IMR-90 (cell line): Measurements from ENCODE around the gene RPL31. TPM values are rescaled to one million over a fixed set of nuclear protein-coding genes. Genes with fewer than 3 reads are reported as not detected.

ENCODE experiments used
- ATAC-seq: fragments of 200-7000 bp; cut with Tn5 transposase; 2 replicates; pipeline ENCODE4 v1.9.1; 2020; ENCODE audit warnings: low read depth, mild to moderate bottlenecking, moderate library complexity
- BruUV-seq: library from RNA; stranded (reverse); fragments of 400-500 nt; replicated peaks from 2 replicates; lab custom pipeline; 2021; lab: Mats Ljungman, UMichigan
- CTCF ChIA-PET: fragments of 300-600 bp; formaldehyde crosslinking; extraction: SDS; loops from one replicate; lab custom pipeline; 2021; ENCODE audit warnings: antibody characterized with exemption; lab: Yijun Ruan, JAX
- POLR2A ChIA-PET: fragments of 300-600 bp; sonication (Branson Sonifier 250); formaldehyde crosslinking; loops from one replicate; lab custom pipeline; 2022; ENCODE audit warnings: antibody characterized with exemption; ENCODE audit not compliant: unreplicated experiment; lab: Charles Lee
- DNase-seq: peaks from one replicate; pipeline ENCODE4 v3.0.0; 2013
- H2AFZ ChIP-seq: replicated peaks from 2 replicates; pipeline ENCODE3; 2013; ENCODE audit warnings: low read length, mild to moderate bottlenecking; ENCODE audit not compliant: poor library complexity
- H2AK5ac ChIP-seq: 2 replicates; pipeline ENCODE4 v1.6.1; 2013; ENCODE audit warnings: low read depth, low read length, inconsistent platforms
- H2AK9ac ChIP-seq: replicated peaks from 2 replicates; pipeline ENCODE3; 2013; ENCODE audit warnings: mild to moderate bottlenecking, low read depth, low read length, moderate library complexity; ENCODE audit not compliant: poor library complexity
- H2BK120ac ChIP-seq: 2 replicates; pipeline ENCODE4 v1.6.1; 2013; ENCODE audit warnings: low read depth, low read length, inconsistent platforms
- H2BK15ac ChIP-seq: 3 replicates; pipeline ENCODE4 v1.6.1; 2013; ENCODE audit warnings: low read depth, low read length, inconsistent platforms
- H2BK20ac ChIP-seq: 2 replicates; pipeline ENCODE4 v1.6.1; 2013; ENCODE audit warnings: low read depth, mild to moderate bottlenecking, inconsistent platforms, low read length, moderate library complexity
- H2BK5ac ChIP-seq: 2 replicates; pipeline ENCODE4 v1.6.1; 2013; ENCODE audit warnings: mild to moderate bottlenecking, low read depth, low read length, inconsistent platforms; ENCODE audit not compliant: poor library complexity, severe bottlenecking
- H3K14ac ChIP-seq: replicated peaks from 2 replicates; pipeline ENCODE4 v1.6.1; 2013; ENCODE audit warnings: low read depth, low read length, inconsistent platforms
- H3K18ac ChIP-seq: 2 replicates; pipeline ENCODE4 v1.6.1; 2013; ENCODE audit warnings: low read depth, low read length, control low read depth
- H3K23ac ChIP-seq: 2 replicates; pipeline ENCODE4 v1.6.1; 2013; ENCODE audit warnings: low read depth, low read length, inconsistent platforms
- H3K27ac ChIP-seq: 2 replicates; pipeline ENCODE4 v1.5.1; 2013; ENCODE audit warnings: mild to moderate bottlenecking, control low read depth, low read length; ENCODE audit not compliant: insufficient read depth
- H3K27me3 ChIP-seq: 2 replicates; pipeline ENCODE4 v1.6.1; 2013; ENCODE audit warnings: low read length; ENCODE audit not compliant: control insufficient read depth, insufficient read depth
- H3K36me3 ChIP-seq: 2 replicates; pipeline ENCODE4 v1.6.1; 2013; ENCODE audit warnings: low read length, mixed read lengths; ENCODE audit not compliant: control insufficient read depth, insufficient read depth
- H3K4ac ChIP-seq: 2 replicates; pipeline ENCODE4 v1.6.1; 2013; ENCODE audit warnings: low read depth, low read length, inconsistent platforms
- H3K4me1 ChIP-seq: 2 replicates; pipeline ENCODE4 v1.6.1; 2013; ENCODE audit warnings: low read length, mixed read lengths; ENCODE audit not compliant: control insufficient read depth, insufficient read depth
- H3K4me2 ChIP-seq: 2 replicates; pipeline ENCODE4 v1.6.1; 2013; ENCODE audit warnings: low read depth, mild to moderate bottlenecking, control low read depth, low read length, moderate library complexity
- H3K4me3 ChIP-seq: 2 replicates; pipeline ENCODE4 v1.5.1; 2013; ENCODE audit warnings: low read depth, mild to moderate bottlenecking, control low read depth, low read length, moderate library complexity; ENCODE audit not compliant: insufficient read depth
- H3K56ac ChIP-seq: 2 replicates; pipeline ENCODE4 v1.6.1; 2013; ENCODE audit warnings: low read length, inconsistent platforms; ENCODE audit not compliant: insufficient read depth; ENCODE audit errors: extremely low read depth
- H3K79me1 ChIP-seq, 2 experiments: 2 replicates each; pipeline ENCODE4 v1.6.1; 2013; ENCODE audit warnings: low read length in 2 of 2, inconsistent platforms in 1 of 2, low read depth in 1 of 2
- H3K9ac ChIP-seq: 2 replicates; pipeline ENCODE4 v1.6.1; 2013; ENCODE audit warnings: low read depth, low read length, control low read depth
- H3K9me1 ChIP-seq: 2 replicates; pipeline ENCODE4 v1.6.1; 2013; ENCODE audit warnings: low read length, inconsistent platforms; ENCODE audit not compliant: insufficient read depth
- H3K9me3 ChIP-seq: 2 replicates; pipeline ENCODE4 v1.6.1; 2013; ENCODE audit warnings: low read length; ENCODE audit not compliant: control insufficient read depth, insufficient read depth
- H4K20me1 ChIP-seq: 2 replicates; pipeline ENCODE4 v1.6.1; 2013; ENCODE audit warnings: low read length, inconsistent platforms; ENCODE audit not compliant: insufficient read depth
- H4K5ac ChIP-seq: 2 replicates; pipeline ENCODE4 v1.6.1; 2013; ENCODE audit warnings: mild to moderate bottlenecking, low read depth, low read length, control low read depth
- H4K8ac ChIP-seq, 2 experiments: 2 replicates each; pipeline ENCODE4 v1.6.1; 2013; ENCODE audit warnings: low read depth in 2 of 2, low read length in 2 of 2, control low read depth in 1 of 2, inconsistent platforms in 1 of 2
- H4K91ac ChIP-seq: 2 replicates; pipeline ENCODE4 v1.6.1; 2013; ENCODE audit warnings: low read depth, low read length, inconsistent platforms; ENCODE audit not compliant: insufficient read depth
- BHLHE40 ChIP-seq: fragments of 150-350 bp; IDR thresholded peaks from 2 replicates; pipeline ENCODE4 v1.6.1; 2016; ENCODE audit warnings: mild to moderate bottlenecking, low read depth, low read length
- CEBPB ChIP-seq: IDR thresholded peaks from 2 replicates; pipeline ENCODE4 v1.6.1; 2012; ENCODE audit warnings: low read depth, low read length, improper control_type of control experiment
- CHD1 ChIP-seq: IDR thresholded peaks from 2 replicates; pipeline ENCODE4 v1.6.1; 2012; ENCODE audit warnings: low read depth, low read length, improper control_type of control experiment
- CTCF ChIP-seq: conservative IDR thresholded peaks from 2 replicates; pipeline ENCODE4 v1.5.1; 2012; ENCODE audit warnings: mild to moderate bottlenecking, low read depth, low read length, improper control_type of control experiment
- ELK1 ChIP-seq: fragments of 150-350 bp; IDR thresholded peaks from 2 replicates; pipeline ENCODE4 v1.6.1; 2016; ENCODE audit warnings: low read depth, mild to moderate bottlenecking, low read length, moderate library complexity, borderline replicate concordance
- FOS ChIP-seq: fragments of 150-350 bp; IDR thresholded peaks from 2 replicates; pipeline ENCODE4 v1.6.1; 2016; ENCODE audit warnings: low read depth, low read length
- MAFK ChIP-seq: IDR thresholded peaks from 2 replicates; pipeline ENCODE4 v1.6.1; 2012; ENCODE audit warnings: low read depth, low read length, improper control_type of control experiment
- MAZ ChIP-seq: IDR thresholded peaks from 2 replicates; pipeline ENCODE4 v1.6.1; 2012; ENCODE audit warnings: low read depth, mild to moderate bottlenecking, low read length, improper control_type of control experiment, moderate library complexity, borderline replicate concordance
- MXI1 ChIP-seq: IDR thresholded peaks from 2 replicates; pipeline ENCODE4 v1.6.1; 2012; ENCODE audit warnings: low read depth, mild to moderate bottlenecking, low read length, moderate library complexity, borderline replicate concordance
- NFE2L2 ChIP-seq: fragments of 150-350 bp; IDR thresholded peaks from 2 replicates; pipeline ENCODE4 v1.6.1; 2016; ENCODE audit warnings: low read depth, mild to moderate bottlenecking, low read length
- POLR2A ChIP-seq: IDR thresholded peaks from 2 replicates; pipeline ENCODE4 v1.6.1; 2012; ENCODE audit warnings: mild to moderate bottlenecking, low read depth, low read length
- RAD21 ChIP-seq: IDR thresholded peaks from 2 replicates; pipeline ENCODE4 v1.6.1; 2012; ENCODE audit warnings: low read length, improper control_type of control experiment
- RCOR1 ChIP-seq: IDR thresholded peaks from 2 replicates; pipeline ENCODE4 v1.6.1; 2012; ENCODE audit warnings: mild to moderate bottlenecking, low read length, improper control_type of control experiment; ENCODE audit not compliant: insufficient replicate concordance
- RFX5 ChIP-seq: IDR thresholded peaks from 2 replicates; pipeline ENCODE4 v1.8.0; 2012; ENCODE audit warnings: low read depth, mild to moderate bottlenecking, low read length, moderate library complexity
- SMC3 ChIP-seq: fragments of 150-350 bp; IDR thresholded peaks from 2 replicates; pipeline ENCODE4 v1.6.1; 2016; ENCODE audit warnings: low read depth, mild to moderate bottlenecking, antibody characterized with exemption, low read length, moderate library complexity
- USF2 ChIP-seq: fragments of 150-350 bp; IDR thresholded peaks from 2 replicates; pipeline ENCODE4 v1.6.1; 2017; ENCODE audit warnings: mild to moderate bottlenecking, antibody characterized with exemption, low read length, low read depth
- WGBS, 2 experiments: methylation state at CpG; one replicate each; pipeline versions ENCODE4 v1.1.5 to v1.1.7; 2013; ENCODE audit warnings: missing lambda C conversion rate in 2 of 2; ENCODE audit not compliant: insufficient read length in 1 of 2; ENCODE audit errors: extremely low coverage in 2 of 2; 5-methylcytosine and 5-hydroxymethylcytosine counted together
- dilution Hi-C: fragments of 300-500 bp; cut with HindIII; formaldehyde crosslinking; loops from one replicate; pipeline ENCODE4 v1.14.3; 2018; ENCODE audit warnings: low sequenced_read_pairs; ENCODE audit not compliant: unreplicated experiment
- in situ Hi-C: fragments of 300-500 bp; cut with MboI; formaldehyde crosslinking; loops from 3 replicates; pipeline ENCODE4 v1.14.3; 2019; ENCODE audit warnings: low sequenced_read_pairs, inconsistent platforms, mixed read lengths
- intact Hi-C: fragments of 100-400 bp; cut with micrococcal nuclease; formaldehyde crosslinking; loops from 2 replicates; pipeline ENCODE4 v1.10.0; 2022
- polyA plus RNA-seq, 3 experiments: library from polyadenylated mRNA; depleted of rRNA; stranded (reverse); fragments of >200 nt; gene quantifications; 2 replicates each; pipeline ENCODE4 v1.2.3, GENCODE V29; 2012; ENCODE audit warnings: low replicate concordance in 1 of 3
- total RNA-seq: library from RNA; depleted of rRNA; stranded (reverse); fragments of >200 nt; gene quantifications from 2 replicates; pipeline ENCODE4 v1.2.3, GENCODE V29; 2012

The RPL31 gene
- total and polyA plus RNA-seq, 2 of the 4 experiments (the other 2 are of a cell fraction) = 358 to 2,908 TPM

GRCh38 chr2:100960688-100961087, 41.4 kb upstream of the RPL31 start:
- no TSS peak for BruUV-seq
- TF ChIP-seq FOS (no peak), RFX5 (no peak), CHD1 (no peak), SMC3 (no peak), USF2 (no peak), CEBPB (no peak), POLR2A (no peak), ELK1 (no peak), MAFK (no peak), MAZ (no peak), RCOR1 (no peak), MXI1 (no peak), RAD21 (no peak), BHLHE40 (no peak), CTCF (no peak), NFE2L2 (no peak)

More at GRCh38 chr2:100960688-100961087, 41.4 kb upstream of the RPL31 start:
- Histone ChIP-seq H3K27ac (no peak overlapping the region), H3K4ac (peak overlapping the region; percentile 40), H3K14ac (no peak overlapping the region), H4K91ac (peak overlapping the region; percentile 64), H3K56ac (no peak overlapping the region), H2BK5ac (no peak overlapping the region), H3K36me3 (0 out of 2 replicates have a peak, but pooled peaks cover 3% of the 10 kb centered on the region), H3K9me3 (peaks cover 2% of the 10 kb centered on the region; the same call in 1 of the 2 replicates), H2BK120ac (peak overlapping the region; percentile 5; the same call in 1 of the 2 replicates), H2AK5ac (peak overlapping the region; percentile 87; the same call in 1 of the 2 replicates), H3K4me3 (no peak overlapping the region), H3K9ac (no peak overlapping the region), H3K9me1 (peaks cover 17% of the 10 kb centered on the region), H3K79me1 (no peaks in the 10 kb centered on the region; a peak in 1 of 4 replicates), H3K18ac (no peak overlapping the region), H3K27me3 (no peaks in the 10 kb centered on the region), H3K4me1 (peaks cover 11% of the 10 kb centered on the region), H2AK9ac (no peak overlapping the region), H3K4me2 (no peak overlapping the region), H4K8ac (no peak overlapping the region), H2BK20ac (no peak overlapping the region), H3K23ac (0 out of 2 replicates have a peak overlapping the region, but pooled peaks have one; percentile 7), H2BK15ac (peak overlapping the region; percentile 74; the same call in 2 of the 3 replicates), H2AFZ (no peak overlapping the region), H4K5ac (no peak overlapping the region), H4K20me1 (no peaks in the 10 kb centered on the region)
- ChIA-PET POLR2A (no interaction called here), CTCF (no interaction called here)
- in situ Hi-C loops = no loop called here
- 91% methylated on average over 3 of the region's 4 CpGs; no CpG with 5 or more reads in 1 of the 2 experiments for WGBS, 2 experiments
- dilution Hi-C loops = no loop called here
- ATAC-seq (no peak), DNase-seq (no peak)
- intact Hi-C loops = no loop called here
